GM18498 (cell line): ENCODE results near the gene VPS26C.
A peak's percentile ranks its signal among the peaks of the same experiment; 100 is the strongest.
"Not testable (repeated sequence)": the region's sequence is repeated elsewhere in the genome, so short reads cannot be mapped to it uniquely, and the experiment has no call there.

ENCODE experiments used
- ATAC-seq: cut with Tn5 transposase; IDR thresholded peaks from one replicate; pipeline ENCODE4 v1.9.1; 2021; ENCODE audit warnings: mild to moderate bottlenecking, moderate library complexity; ENCODE audit not compliant: unreplicated experiment

Gene VPS26C

DNA sequence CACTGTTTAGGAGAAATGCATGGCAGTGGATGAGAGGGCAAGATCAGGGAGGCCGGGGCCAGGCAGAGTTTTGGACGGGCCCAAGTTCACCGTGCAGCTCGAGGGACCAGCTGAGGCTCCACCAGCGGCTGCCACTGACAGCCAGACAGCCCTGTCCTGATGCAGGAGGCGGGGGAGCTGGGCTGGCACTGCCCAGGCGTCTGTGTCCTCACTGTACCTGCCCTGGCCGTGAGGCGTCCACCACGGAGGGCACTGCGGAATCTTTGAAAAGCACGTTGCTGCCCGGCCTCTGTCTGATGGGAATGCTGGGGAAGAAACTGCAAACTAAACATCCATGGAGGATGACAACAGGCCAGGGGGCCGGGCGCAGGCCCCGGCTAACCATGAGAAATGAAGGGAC lies 35.5 kb downstream of the VPS26C start:
- ATAC-seq: no peak

DNA sequence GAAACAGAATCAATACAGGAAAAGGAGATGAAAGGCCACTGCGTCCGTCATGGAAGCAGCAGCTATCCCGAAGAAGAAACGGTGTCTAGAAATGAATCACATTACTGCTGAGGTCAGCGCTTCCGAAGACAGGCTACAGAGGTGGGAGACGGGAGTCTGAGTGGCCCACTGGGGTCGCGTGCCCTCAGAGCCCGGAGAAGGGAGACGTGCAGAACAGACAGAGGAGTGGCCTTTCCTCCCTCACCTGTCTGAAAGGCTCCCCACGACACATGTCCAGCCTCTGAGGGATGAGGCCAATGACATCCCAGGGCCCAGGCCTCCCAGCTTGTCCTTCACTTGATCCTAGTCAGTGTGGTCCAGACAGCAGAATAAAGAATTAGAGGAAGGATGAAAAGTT lies 35.9 kb downstream of the VPS26C start:
- no peak for ATAC-seq

DNA sequence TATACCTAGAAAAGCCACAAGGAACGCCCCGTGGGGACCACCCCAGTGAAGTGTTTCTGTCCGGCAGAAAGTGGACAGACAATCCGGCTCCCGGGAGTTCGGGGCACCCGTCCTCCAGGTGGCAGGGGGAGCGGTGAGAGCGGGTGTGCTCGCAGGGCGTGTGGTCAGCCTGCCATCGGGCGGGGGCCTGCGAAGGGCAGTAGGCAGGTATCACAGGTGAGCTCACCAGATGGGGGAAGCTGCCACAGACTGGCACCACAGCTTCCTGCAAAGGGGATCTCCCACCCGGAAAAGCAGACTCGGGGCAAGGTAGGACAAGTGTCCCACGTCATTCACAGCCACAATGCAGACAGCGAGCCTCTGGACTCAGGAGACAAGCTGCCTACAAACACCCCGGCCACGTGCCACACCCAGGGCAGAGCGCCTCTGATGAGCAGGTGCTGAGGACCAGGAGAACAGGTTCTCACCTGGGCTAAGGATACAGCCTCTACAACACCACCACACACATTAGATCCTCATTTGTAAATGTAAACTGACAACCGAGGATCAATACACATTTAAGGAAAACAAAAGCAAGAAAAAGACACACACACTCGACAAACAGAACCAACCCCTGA lies 36.4 kb downstream of the VPS26C start:
- ATAC-seq: no peak

DNA sequence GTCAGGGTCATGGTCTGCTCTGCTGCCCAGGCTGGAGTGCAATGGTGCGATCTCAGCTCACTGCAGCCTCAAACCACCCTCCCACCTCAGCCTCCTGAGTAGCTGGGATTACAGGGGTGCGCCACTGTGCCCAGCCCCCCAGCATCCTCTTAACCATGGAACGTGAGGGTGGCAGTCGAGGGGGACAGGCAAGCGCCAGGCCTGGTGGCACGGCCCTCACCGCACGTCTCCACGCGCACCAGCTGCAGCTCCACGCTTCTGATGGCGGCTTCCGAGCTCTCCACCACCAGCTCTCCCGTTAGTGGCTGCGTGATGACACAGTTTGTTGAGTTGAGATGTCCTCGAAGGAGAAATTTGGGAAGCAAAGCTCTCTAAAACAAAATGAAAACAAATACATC lies 39.1 kb downstream of the VPS26C start:
- ATAC-seq: no peak

DNA sequence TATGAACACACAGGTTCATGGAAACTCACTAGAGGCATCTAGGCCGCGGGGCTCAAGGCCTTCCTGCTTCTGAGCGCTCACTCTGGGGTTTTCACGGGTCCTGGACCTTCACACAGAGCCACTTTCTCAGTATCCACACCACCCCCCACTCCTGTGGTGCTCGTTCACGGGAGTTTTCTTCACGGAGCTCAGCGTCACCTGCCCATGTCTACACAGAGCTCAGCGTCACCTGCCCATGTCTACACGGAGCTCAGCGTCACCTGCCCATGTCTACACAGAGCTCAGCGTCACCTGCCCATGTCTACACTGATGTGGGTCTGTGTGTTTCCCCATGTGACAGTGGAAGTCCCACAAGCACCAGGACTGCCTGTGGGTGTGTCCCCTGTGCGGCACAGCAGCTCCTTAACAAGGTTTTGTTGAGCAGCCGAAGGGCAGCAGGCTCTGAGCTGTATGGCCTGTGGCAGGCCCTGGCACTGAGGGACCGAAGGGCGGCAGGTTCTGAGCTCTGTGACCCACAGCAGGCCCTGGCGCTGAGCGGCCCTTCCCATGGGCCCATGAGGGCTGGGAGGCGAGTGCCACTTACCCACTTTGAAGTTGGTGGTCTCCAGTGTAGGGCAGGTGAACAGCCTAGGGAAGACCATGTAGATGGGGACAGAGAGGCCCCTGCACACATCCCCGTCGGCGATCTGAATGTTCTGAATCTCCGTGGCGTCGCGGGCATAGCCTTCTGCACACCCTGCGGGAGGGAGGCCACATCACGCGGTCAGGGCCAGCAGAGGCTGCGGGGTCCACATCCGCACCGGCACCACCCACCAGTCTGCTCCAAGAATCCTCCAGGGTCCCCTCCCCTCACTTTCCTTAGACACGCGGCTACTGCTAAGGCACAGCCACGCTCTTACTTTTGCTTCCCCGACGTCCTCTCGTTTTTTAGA lies 39.8 kb downstream of the VPS26C start:
- ATAC-seq: no peak

DNA sequence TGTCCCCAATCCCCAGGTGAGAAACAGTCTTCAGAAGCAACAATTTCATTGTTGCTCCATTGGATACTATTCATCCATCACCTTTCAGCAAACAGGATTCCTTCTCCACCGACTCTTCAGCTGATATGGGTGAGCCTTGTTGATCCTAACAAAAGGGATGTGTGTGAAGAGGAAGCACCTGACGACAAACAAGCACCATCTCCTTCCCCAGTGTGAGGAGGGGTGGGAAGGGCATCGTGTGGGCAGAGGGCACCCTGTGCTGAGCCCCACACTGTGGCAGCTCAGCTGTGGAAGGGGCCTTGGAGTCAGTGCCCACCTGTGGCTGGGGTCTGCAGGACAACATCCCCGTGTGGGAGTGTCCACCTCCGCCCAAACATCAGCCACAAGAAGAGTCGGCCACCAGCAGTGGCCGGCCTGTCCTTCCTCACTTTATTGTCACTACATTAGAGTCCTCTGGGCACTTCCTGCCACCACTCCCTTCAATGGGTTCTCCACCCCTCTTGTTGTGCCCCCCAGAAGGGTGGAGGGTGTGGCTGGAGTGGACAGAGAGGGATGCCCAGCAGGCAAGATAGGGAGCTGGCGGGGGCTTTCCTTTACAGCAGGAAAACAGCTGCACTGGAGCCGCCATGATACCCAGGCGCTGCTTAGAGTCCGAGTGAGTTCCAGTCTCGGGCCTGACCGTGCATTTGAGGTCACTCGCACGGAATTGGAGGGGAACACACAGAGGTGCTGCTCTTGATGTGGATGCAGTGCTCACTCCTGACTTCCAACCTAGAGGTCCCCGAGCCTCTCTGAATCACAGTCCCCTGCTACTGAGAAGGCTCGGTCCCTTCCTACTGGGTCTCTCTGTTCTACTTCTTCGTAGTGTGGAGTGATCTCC lies 40.9 kb downstream of the VPS26C start:
- ATAC-seq: no peak

DNA sequence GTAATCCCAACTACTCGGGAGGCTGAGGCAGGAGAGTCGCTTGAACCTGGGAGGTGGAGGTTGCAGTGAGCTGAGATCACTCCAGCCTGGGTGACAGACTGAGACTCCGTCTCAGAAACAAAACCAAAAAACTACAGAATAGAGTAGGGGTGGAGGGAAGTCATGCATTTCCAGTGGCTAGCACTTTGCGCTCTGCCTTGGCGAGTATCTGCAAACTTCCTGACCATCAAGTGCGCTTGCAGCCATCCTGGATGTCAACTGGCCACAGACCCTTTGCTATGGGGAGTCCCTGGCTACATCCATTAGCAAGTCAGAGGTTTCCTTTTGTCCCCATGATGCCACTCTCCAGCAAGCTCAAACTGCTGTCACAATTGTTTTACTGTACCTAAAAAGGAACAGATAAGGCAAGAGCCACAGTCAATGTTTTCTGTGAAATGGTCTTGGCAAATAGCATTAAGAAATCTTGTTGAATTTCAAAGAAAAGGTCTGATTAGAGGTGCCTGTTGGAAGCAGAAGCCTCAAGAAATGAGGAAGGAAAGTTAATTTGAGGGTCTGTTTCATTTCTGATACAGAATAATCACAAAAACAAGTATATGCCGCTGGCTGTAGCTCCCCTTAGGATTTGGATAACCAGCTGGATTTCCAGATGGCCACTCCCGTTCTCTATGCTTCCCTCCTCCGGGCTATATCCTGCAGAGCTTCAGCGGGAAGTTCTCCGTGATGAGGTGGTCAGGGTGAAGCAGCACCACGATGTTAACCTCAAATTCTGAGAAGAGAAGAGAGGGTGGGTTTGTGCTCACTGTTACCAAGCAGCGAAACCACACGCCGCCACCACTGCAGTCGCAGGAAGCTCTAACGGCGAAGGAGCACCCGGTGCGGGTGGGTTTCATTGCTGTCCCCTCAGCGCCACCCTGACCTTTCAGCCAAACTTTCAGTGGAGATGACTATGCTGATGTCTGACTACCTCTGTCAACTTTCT lies 42.0 kb downstream of the VPS26C start:
- ATAC-seq: no peak

DNA sequence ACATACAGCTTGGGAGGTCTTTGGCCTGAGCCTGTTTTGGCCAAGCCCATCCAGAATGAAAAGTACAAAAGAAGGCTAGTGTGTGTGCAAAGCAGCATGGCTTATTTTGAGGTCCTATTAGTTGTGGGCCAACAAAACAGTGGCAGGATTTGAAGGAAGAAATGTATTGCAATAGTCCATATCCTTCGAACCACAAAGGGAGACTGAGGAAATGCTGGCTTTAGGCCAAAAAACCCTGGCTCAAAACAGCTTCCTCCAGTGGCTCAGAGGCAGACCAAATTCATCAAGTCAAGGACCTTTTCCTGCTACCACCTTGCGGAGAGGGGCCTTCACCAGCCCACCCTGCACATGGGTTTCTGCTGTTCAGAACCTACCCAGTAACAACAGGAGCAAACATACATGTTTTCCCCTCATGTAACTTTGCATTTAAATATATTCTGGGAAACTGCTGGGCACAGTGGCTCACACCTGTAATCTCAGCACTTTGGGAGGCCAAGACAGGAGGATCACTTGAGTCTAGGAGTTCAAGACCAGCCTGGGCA lies 43.3 kb downstream of the VPS26C start:
- ATAC-seq: no peak

DNA sequence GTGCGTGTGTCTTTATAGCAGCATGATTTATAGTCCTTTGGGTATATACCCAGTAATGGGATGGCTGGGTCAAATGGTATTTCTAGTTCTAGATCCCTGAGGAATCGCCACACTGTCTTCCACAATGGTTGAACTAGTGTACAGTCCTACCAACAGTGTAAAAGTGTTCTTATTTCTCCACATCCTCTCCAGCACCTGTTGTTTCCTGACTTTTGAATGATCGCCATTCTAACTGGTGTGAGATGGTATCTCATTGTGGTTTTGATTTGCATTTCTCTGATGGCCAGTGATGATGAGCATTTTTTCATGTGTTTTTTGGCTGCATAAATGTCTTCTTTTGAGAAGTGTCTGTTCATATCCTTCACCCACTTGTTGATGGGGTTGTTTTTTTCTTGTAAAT lies 44.9 kb downstream of the VPS26C start:
- not testable (repeated sequence) for ATAC-seq

DNA sequence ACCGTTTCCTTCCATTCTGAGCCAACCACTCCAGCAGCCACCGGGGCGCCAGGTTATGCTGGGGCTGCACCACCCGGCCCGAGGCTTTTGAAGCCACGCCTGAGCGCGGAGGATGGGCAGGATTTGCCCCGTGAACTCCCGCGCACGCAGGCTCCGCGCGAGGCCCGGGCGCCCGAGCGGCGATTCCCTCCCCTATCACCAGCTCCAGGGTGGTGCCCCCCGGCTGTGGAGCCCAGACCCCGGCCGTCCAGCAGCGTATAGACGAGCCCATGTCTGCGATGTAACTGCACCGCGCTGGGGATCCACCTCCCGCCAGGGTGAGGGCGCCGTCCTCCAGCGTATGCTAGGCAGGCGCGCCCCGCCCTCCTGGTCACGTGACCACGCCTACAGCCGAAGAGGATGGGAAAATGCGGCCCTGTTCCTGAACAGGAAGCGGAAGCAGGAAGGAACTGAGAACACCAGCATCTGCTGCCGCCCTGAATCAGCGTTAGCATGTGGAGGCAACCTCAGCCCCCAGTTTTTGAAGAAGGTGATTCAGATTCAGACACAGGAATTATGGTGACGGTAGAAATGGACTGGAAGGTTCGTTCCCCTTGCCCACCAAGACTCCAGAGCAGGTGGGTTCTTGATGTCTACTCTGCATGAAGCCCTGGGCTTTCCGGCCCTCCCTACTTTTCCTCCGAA lies 46.0 kb downstream of the VPS26C start:
- ATAC-seq: peak; percentile 87

DNA sequence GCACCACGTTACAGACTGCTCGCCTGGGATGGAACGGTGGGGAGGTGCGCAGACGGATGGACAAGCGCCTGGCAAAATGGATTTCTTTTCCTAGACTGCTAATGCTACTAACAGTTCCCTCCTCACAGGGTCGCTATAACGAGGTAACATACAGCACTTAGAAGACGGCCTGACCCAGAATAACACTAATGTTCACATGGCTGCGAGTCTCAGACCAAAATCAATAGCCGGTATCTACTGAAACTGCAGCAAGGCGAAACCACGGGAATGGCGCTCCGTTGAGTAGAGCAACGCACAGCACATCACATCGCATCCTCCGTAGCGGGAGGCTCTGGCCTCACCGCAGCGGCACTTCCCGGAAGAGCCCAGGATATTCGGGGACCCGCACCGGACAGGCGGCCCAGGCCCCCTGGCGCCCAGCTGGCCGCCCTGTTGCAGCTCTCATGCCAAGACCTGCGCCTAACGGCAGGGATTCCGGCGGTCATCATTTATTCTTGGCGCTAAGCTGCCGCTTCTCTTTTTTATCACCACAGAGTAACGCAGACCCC lies 46.6 kb downstream of the VPS26C start:
- ATAC-seq: peak; percentile 53

DNA sequence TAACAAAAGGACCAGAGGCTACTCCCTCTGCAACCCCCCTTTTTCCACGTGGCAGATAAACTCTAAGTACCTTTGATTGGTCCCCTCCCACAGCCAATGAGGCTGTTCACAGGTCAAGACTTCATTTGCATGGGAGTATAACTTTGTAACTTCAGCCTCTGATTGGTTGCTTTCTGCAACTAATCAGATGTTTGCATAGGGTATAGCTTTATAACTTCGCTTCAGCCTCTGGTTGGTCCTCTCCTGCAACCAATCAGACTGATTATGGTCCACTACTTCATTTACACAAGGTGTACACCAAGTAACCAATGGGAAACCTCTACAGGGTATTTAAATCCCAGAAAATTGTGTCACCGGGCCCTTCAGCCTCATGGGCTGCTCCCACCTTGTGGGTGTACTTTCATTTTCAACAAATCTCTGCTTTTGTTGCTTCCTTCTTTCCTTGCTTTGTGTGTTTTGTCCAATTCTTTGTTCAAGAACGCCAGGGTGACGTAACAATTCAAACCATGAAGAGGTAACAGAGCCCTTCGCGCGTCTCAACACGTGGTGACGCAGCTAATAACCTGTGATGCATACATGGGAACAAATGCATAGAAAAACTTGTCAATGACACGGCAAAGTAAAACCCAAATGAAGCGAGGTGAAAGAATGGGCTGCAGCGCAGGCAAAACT lies 47.2 kb downstream of the VPS26C start:
- ATAC-seq: no peak

DNA sequence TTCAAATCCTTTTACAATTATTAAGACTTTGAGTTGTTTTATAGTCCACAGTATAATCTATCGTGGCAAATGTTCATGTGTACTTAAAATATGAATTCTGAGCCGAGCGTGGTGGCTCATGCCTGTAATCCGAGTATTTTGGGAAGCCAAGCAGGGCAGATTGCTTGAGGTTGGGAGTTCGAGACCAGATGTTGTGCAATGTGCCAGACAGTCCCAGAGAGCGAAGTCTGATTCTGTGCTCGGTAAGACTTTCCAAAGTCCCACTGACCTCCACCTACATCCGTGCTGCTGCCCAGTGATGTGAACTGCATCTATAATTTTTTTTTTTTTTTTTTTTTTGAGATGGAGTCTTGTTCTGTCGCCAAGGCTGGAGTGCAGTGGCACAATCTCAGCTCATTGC lies 52.2 kb downstream of the VPS26C start:
- ATAC-seq: no peak

DNA sequence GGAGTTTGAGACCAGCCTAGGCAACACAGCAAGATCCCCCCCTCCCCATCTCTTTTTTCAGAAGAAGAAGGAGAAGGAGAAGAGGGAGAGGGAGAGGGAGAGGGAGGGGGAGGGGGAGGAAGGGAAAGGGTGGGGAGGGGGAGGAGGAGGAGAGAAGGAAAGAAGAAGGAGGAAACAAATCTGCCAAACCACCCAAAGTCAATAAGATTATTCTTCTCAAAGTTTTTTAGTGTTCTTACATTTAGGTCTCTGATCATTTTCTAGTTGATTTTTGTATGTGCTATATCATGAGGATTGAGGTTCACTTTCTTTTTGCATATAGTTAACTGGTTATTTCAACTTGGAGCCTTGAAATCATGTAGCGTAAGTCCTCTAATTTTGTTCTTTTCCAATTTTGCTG lies 56.3 kb downstream of the VPS26C start:
- ATAC-seq: no peak

DNA sequence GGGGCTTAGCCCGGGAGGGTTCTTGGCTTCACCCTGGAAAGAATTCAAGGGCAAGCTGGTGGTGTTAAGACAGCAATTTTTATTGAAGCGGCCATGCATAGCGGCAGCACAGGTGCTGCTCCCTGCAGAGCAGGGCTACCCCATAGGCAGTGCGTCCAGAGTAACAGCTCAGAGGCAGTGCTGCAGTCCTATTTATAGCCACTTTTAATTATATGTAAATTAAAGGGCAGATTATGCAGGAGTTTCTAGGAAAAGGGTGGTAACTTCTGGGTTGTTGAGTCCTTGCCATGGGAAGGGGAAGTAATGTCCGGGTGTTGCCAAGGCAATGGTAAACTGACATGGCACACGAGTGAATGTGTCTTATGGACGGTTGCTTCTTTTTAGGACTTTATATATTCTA lies 57.0 kb downstream of the VPS26C start:
- no peak for ATAC-seq

DNA sequence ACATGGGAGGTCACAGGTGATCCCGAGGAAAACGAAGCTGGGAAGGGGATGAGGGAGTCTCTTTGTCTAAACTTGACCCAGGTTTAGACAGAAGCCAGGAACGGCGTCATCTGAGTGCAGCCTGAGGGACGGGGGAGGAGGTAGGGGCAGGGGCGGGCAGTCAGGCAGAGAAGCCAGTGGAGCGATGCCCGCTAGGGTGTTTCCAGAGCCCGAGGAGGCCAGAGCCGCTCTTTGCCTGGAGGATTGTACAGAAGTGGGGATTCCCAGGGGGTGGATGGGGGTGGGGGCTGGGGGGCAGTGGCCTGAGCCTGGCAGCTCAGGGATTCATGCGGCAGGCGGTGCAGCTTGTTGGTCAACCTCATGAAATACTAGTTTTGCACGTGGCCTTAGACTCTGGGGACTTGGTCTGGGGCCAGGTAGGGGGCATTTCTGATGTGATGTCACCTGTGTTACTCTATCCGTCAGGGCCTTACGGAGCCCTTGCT lies 58.4 kb downstream of the VPS26C start:
- ATAC-seq: peak; percentile 25

DNA sequence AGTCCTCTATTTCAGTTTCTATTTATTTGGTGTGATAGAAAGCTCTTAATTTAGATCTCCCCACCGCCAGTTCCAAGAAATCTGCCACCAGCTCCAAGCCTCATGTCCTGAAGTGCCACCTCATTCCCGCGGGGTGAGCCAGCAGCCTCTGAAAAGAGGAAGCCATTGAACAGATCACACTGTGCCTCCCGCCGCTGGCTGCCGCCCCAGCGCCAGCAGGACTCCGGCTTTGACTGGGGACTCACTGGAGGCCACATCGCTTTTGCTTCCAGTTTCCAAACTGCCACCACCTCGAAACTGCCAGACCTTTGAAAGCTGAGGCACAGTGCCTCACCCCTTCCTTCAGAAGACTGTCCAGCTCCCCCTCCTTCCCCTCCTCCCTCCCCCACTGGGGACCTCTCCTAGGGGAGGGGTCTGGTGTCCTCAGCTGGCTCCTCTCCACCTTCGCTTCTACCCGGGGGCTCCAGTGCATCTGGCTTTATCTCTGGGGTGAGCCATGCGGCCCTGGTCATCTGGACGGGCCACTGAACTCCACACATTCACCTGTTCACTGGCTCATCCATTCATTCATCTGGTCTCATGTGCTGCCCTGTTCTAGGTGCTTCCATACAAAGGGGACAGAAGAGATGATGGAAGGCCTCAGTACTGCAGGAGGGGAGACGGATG lies 58.9 kb downstream of the VPS26C start:
- ATAC-seq: peak; percentile 81
